SK-N-SH (cell line): Measurements from ENCODE around the gene IQSEC1. TPM values are rescaled to one million over a fixed set of nuclear protein-coding genes. Genes with fewer than 3 reads are reported as not detected.

ENCODE experiments used
- CTCF ChIA-PET: fragments of 300-600, 350-600 bp; formaldehyde crosslinking; extraction: SDS; loops from one replicate; lab custom pipeline; 2021; lab: Yijun Ruan, JAX
- POLR2A ChIA-PET: fragments of 350-600 bp; sonication (Branson Sonifier 250); formaldehyde crosslinking; extraction: SDS; loops from one replicate; lab custom pipeline; 2020; ENCODE audit warnings: antibody characterized with exemption, inconsistent platforms; lab: Yijun Ruan, JAX
- DNase-seq: peaks from one replicate; pipeline ENCODE4 v3.0.0; 2012
- H2AFZ ChIP-seq: fragments of 200-600 bp; sonication (generic); 2 replicates; pipeline ENCODE4 v1.8.1; 2016; ENCODE audit warnings: antibody characterized with exemption, mild to moderate bottlenecking, low read depth
- H3F3A ChIP-seq: fragments of 200-600 bp; sonication (generic); replicated peaks from 2 replicates; pipeline ENCODE3; 2016; ENCODE audit warnings: antibody characterized with exemption, mild to moderate bottlenecking; ENCODE audit not compliant: insufficient read depth
- H3K27ac ChIP-seq, 2 experiments: fragments of 200-500 bp in 1 of 2; fragments of 200-600 bp in 1 of 2; sonication (Bioruptor generic) in 1 of 2; sonication (generic), shearing (Covaris generic) in 1 of 2; 2 replicates each; pipeline versions ENCODE4 v1.5.1 to v1.6.1; 2014 to 2016; ENCODE audit warnings: low read depth in 2 of 2, inconsistent platforms in 1 of 2, low read length in 1 of 2, mild to moderate bottlenecking in 1 of 2, mixed read lengths in 1 of 2
- H3K27me3 ChIP-seq: fragments of 200-600 bp; sonication (generic), shearing (Covaris generic); 2 replicates; pipeline ENCODE4 v1.6.1; 2016; ENCODE audit warnings: mixed run types; ENCODE audit not compliant: insufficient read depth
- H3K36me3 ChIP-seq, 2 experiments: fragments of 200-500 bp in 1 of 2; fragments of 200-600 bp in 1 of 2; sonication (Bioruptor generic) in 1 of 2; sonication (generic) in 1 of 2; replicated peaks in 1 of 2; 2 replicates each; pipeline versions ENCODE3 to v1.5.1; 2014 to 2016; ENCODE audit warnings: low read length in 1 of 2, mild to moderate bottlenecking in 1 of 2; ENCODE audit not compliant: insufficient read depth in 2 of 2, control insufficient read depth in 1 of 2
- H3K4me1 ChIP-seq, 2 experiments: fragments of 200-500 bp in 1 of 2; fragments of 200-600 bp in 1 of 2; sonication (Bioruptor generic) in 1 of 2; sonication (generic), shearing (Covaris generic) in 1 of 2; 2 replicates each; pipeline versions ENCODE4 v1.5.1 to v1.6.1; 2014 to 2016; ENCODE audit warnings: low read depth in 1 of 2, low read length in 1 of 2, mixed run types in 1 of 2; ENCODE audit not compliant: insufficient read depth in 2 of 2, control insufficient read depth in 1 of 2
- H3K4me2 ChIP-seq: fragments of 200-600 bp; sonication (generic), shearing (Covaris generic); 2 replicates; pipeline ENCODE4 v1.6.1; 2017; ENCODE audit warnings: mixed run types
- H3K4me3 ChIP-seq, 2 experiments: fragments of 200-500 bp in 1 of 2; fragments of 200-600 bp in 1 of 2; sonication (Bioruptor generic) in 1 of 2; sonication (generic), shearing (Covaris generic) in 1 of 2; 2 replicates each; pipeline versions ENCODE4 v1.5.1 to v1.8.1; 2014 to 2016; ENCODE audit warnings: low read depth in 2 of 2, inconsistent platforms in 1 of 2, low read length in 1 of 2, mild to moderate bottlenecking in 1 of 2, mixed read lengths in 1 of 2, moderate library complexity in 1 of 2
- H3K79me2 ChIP-seq: fragments of 200-600 bp; sonication (generic); 2 replicates; pipeline ENCODE4 v1.8.1; 2017; ENCODE audit warnings: mild to moderate bottlenecking; ENCODE audit not compliant: insufficient read depth
- H3K9ac ChIP-seq: fragments of 200-600 bp; sonication (generic); 2 replicates; pipeline ENCODE4 v1.6.1; 2017; ENCODE audit warnings: mixed run types
- H3K9me2 ChIP-seq: fragments of 200-600 bp; sonication (generic); 2 replicates; pipeline ENCODE4 v1.6.1; 2017; ENCODE audit warnings: mixed run types
- H3K9me3 ChIP-seq: fragments of 200-600 bp; sonication (generic); 2 replicates; pipeline ENCODE4 v1.6.1; 2017; ENCODE audit warnings: mixed run types, mild to moderate bottlenecking, moderate library complexity
- H4K20me1 ChIP-seq: fragments of 200-600 bp; sonication (generic); 2 replicates; pipeline ENCODE4 v1.6.1; 2017; ENCODE audit warnings: mild to moderate bottlenecking, mixed run types; ENCODE audit not compliant: insufficient read depth
- CHD2 ChIP-seq: fragments of 150-350 bp; IDR thresholded peaks from 2 replicates; pipeline ENCODE4 v1.6.1; 2018; ENCODE audit warnings: low read length; ENCODE audit not compliant: partially characterized antibody
- ELF1 ChIP-seq: IDR thresholded peaks from 2 replicates; pipeline ENCODE4 v1.4.0; 2012
- FOSL2 ChIP-seq: IDR thresholded peaks from 2 replicates; pipeline ENCODE4 v1.4.0; 2012; ENCODE audit warnings: low read depth, mild to moderate bottlenecking, moderate library complexity, borderline replicate concordance
- FOXM1 ChIP-seq: IDR thresholded peaks from 2 replicates; pipeline ENCODE4 v1.4.0; 2012; ENCODE audit warnings: low read depth, mild to moderate bottlenecking
- GABPA ChIP-seq: IDR thresholded peaks from 2 replicates; pipeline ENCODE4 v1.4.0; 2012; ENCODE audit warnings: low read depth, mild to moderate bottlenecking
- GATA2 ChIP-seq: sonication (generic); formaldehyde crosslinking; IDR thresholded peaks from 2 replicates; pipeline ENCODE4 v1.5.0; 2020; ENCODE audit warnings: mild to moderate bottlenecking, missing genetic modification reagents
- JUND ChIP-seq: IDR thresholded peaks from 2 replicates; pipeline ENCODE4 v1.4.0; 2012
- NFIC ChIP-seq: IDR thresholded peaks from 2 replicates; pipeline ENCODE4 v1.4.0; 2012; ENCODE audit warnings: borderline replicate concordance
- NRF1 ChIP-seq: IDR thresholded peaks from 2 replicates; pipeline ENCODE4 v1.6.1; 2012; ENCODE audit warnings: low read depth, mild to moderate bottlenecking, low read length
- POLR2AphosphoS5 ChIP-seq: IDR thresholded peaks from 2 replicates; pipeline ENCODE4 v1.6.1; 2012; ENCODE audit warnings: low read depth, low read length
- RXRA ChIP-seq: IDR thresholded peaks from 2 replicates; pipeline ENCODE4 v1.4.0; 2012; ENCODE audit warnings: low read depth, mild to moderate bottlenecking, borderline replicate concordance
- SMC3 ChIP-seq: IDR thresholded peaks from 2 replicates; pipeline ENCODE4 v1.6.1; 2012; ENCODE audit warnings: low read depth, low read length, improper control_type of control experiment
- TCF12 ChIP-seq: IDR thresholded peaks from 2 replicates; pipeline ENCODE4 v1.4.0; 2012
- YY1 ChIP-seq: IDR thresholded peaks from 2 replicates; pipeline ENCODE4 v1.4.0; 2012; ENCODE audit warnings: low read depth, mild to moderate bottlenecking
- ZBTB33 ChIP-seq: IDR thresholded peaks from 2 replicates; pipeline ENCODE4 v1.4.0; 2012; ENCODE audit warnings: low read depth, borderline replicate concordance
- WGBS: methylation state at CpG from one replicate; pipeline ENCODE4 v1.1.6; 2017; ENCODE audit warnings: low lambda C conversion rate; 5-methylcytosine and 5-hydroxymethylcytosine counted together
- polyA plus RNA-seq, 3 experiments: library from polyadenylated mRNA; depleted of rRNA; stranded (reverse); fragments of >200 nt; gene quantifications; 2 replicates each; pipeline ENCODE4 v1.2.3, GENCODE V29; 2012
- TF ChIP-seq, protein P1 (sequence below): fragments of 150-350 bp; IDR thresholded peaks from 2 replicates; pipeline ENCODE4 v1.6.1; 2016; ENCODE audit warnings: mild to moderate bottlenecking, low read depth, low read length
- TF ChIP-seq, protein P2 (sequence below): IDR thresholded peaks from 2 replicates; pipeline ENCODE4 v1.4.0; 2012; ENCODE audit warnings: low read depth
- TF ChIP-seq, protein P3 (sequence below): fragments of 150-350 bp; IDR thresholded peaks from 2 replicates; pipeline ENCODE4 v1.6.1; 2017; ENCODE audit warnings: antibody characterized with exemption, low read length, low read depth, borderline replicate concordance

IQSEC1 gene
- polyA plus RNA-seq, 1 of the 3 experiments (the other 2 are of a cell fraction): 6.2 TPM

DNA sequence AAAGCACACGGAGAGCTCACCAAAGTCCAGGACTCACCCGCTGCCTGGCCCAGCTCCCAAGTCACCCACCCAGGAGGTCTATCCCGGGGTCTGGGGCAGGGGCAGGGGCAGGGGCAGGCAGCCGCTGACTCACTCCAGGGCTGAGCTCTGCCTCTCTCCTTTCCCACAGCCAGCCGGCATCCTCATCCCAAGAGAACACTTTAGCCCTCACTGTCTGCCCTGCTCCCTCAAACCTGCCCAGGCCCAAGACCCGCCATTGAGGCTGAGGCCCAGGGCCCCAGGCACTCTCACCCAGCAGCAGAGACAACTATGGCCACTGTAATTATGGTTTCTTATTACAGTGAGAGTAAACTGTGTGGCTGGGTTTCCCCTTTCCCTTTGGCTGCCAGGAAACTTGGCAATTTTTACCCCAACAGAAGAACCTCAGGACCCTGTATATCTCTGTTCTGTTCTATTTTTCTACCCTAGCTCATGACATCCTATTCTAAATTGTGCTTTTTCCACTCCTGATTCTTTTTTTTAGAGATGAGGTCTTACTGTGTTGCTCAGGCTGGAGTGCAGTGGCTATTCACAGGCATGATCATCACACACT lies 53.0 kb downstream of the IQSEC1 start:
- no peak for DNase-seq
- 80% methylated on average over 1 of the region's 6 CpGs for WGBS
- no peaks in the 10 kb centered on the region for H3K27me3 ChIP-seq
- TF ChIP-seq GABPA (no peak), CHD2 (no peak), NRF1 (no peak), ZBTB33 (no peak), GATA2 (CRISPR knock-in tag) (no peak), YY1 (no peak), FOXM1 (no peak), JUND (no peak), FOSL2 (no peak), TCF12 (no peak), RXRA (no peak), SMC3 (no peak), NFIC (no peak), POLR2AphosphoS5 (no peak), ELF1 (no peak)
- TF ChIP-seq, protein P1, sequence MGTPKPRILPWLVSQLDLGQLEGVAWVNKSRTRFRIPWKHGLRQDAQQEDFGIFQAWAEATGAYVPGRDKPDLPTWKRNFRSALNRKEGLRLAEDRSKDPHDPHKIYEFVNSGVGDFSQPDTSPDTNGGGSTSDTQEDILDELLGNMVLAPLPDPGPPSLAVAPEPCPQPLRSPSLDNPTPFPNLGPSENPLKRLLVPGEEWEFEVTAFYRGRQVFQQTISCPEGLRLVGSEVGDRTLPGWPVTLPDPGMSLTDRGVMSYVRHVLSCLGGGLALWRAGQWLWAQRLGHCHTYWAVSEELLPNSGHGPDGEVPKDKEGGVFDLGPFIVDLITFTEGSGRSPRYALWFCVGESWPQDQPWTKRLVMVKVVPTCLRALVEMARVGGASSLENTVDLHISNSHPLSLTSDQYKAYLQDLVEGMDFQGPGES: no peak
- TF ChIP-seq, protein P2, sequence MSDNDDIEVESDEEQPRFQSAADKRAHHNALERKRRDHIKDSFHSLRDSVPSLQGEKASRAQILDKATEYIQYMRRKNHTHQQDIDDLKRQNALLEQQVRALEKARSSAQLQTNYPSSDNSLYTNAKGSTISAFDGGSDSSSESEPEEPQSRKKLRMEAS: no peak
- TF ChIP-seq, protein P3, sequence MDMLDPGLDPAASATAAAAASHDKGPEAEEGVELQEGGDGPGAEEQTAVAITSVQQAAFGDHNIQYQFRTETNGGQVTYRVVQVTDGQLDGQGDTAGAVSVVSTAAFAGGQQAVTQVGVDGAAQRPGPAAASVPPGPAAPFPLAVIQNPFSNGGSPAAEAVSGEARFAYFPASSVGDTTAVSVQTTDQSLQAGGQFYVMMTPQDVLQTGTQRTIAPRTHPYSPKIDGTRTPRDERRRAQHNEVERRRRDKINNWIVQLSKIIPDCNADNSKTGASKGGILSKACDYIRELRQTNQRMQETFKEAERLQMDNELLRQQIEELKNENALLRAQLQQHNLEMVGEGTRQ: no peak
- no peaks in the 10 kb centered on the region for H3K9me2 ChIP-seq
- no peaks in the 10 kb centered on the region for H3K79me2 ChIP-seq
- H3F3A ChIP-seq: peaks cover 3% of the 10 kb centered on the region
- no peak overlapping the region for H3K4me3 ChIP-seq
- no peak overlapping the region for H3K27ac ChIP-seq
- ChIA-PET POLR2A (no interaction called here), CTCF (interaction anchor here (0.6 to 2.1 kb wide), 3 partner anchors 25 to 129 kb away, joined by 3 to 6 read pairs (median 5); no protein-coding TSS in a partner anchor)
- H3K36me3 ChIP-seq: no peaks in the 10 kb centered on the region
- peaks cover 35 to 81% of the 10 kb centered on the region in 2 experiments for H3K4me1 ChIP-seq
- H2AFZ ChIP-seq: no peak overlapping the region
- H3K9me3 ChIP-seq: no peaks in the 10 kb centered on the region
- no peak overlapping the region for H3K4me2 ChIP-seq
- H3K9ac ChIP-seq: no peak overlapping the region
- H4K20me1 ChIP-seq: no peaks in the 10 kb centered on the region
